GM12874 (cell line): ENCODE results near the gene CDA.

ENCODE experiments used
- CTCF ChIP-seq: IDR thresholded peaks from 2 replicates; pipeline ENCODE4 v1.5.1; 2011; ENCODE audit warnings: low read depth, mild to moderate bottlenecking, control low read depth, low read length, moderate library complexity; ENCODE audit not compliant: insufficient read depth

The CDA gene

GRCh38 chr1:20555025-20555757 is 33.7 kb upstream of the CDA start:
- no peak for TF ChIP-seq CTCF

GRCh38 chr1:20555758-20556120 is 33.2 kb upstream of the CDA start:
- TF ChIP-seq CTCF = no peak

- TF ChIP-seq CTCF = no peak
Observed at GRCh38 chr1:20558191-20558590, 30.7 kb upstream of the CDA start.

- TF ChIP-seq CTCF = no peak
Observed at GRCh38 chr1:20560966-20561365, 27.9 kb upstream of the CDA start.

- TF ChIP-seq CTCF = no peak
Observed at GRCh38 chr1:20565234-20565633, 23.7 kb upstream of the CDA start.

GRCh38 chr1:20569523-20570098 is 19.3 kb upstream of the CDA start:
- no peak for TF ChIP-seq CTCF

GRCh38 chr1:20571427-20571826 is 17.5 kb upstream of the CDA start:
- no peak for TF ChIP-seq CTCF
